Effector memory CD8-positive, alpha-beta T cell (primary cell): ENCODE data around the gene KCNQ1OT1.

Experiments
- ATAC-seq: fragments of 150-1000 bp; cut with Tn5 transposase; replicated peaks from 2 replicates; pipeline ENCODE4 v1.10.0; 2021; ENCODE audit warnings: mild to moderate bottlenecking, moderate library complexity
- DNase-seq, 3 experiments: peaks; one replicate each; pipeline ENCODE4 v3.0.0; 2021
- H3K27ac Mint-ChIP-seq, 2 donors: one replicate each; pipeline ENCODE4 v1.8.0; 2022; ENCODE audit warnings: mild to moderate bottlenecking in 2 of 2, mixed read lengths in 2 of 2, moderate library complexity in 2 of 2
- H3K27me3 Mint-ChIP-seq, 2 donors: one replicate each; pipeline ENCODE4 v1.8.0; 2022; ENCODE audit warnings: mixed read lengths in 2 of 2
- H3K36me3 Mint-ChIP-seq: one replicate; pipeline ENCODE4 v1.8.0; 2022; ENCODE audit warnings: mild to moderate bottlenecking, moderate library complexity, mixed read lengths; ENCODE audit not compliant: insufficient read depth
- H3K4me1 Mint-ChIP-seq, 2 donors: one replicate each; pipeline ENCODE4 v1.8.0; 2022; ENCODE audit warnings: low read depth in 2 of 2, mixed read lengths in 2 of 2
- H3K4me3 Mint-ChIP-seq, 2 donors: one replicate each; pipeline ENCODE4 v1.8.0; 2022; ENCODE audit warnings: mild to moderate bottlenecking in 2 of 2, mixed read lengths in 2 of 2, moderate library complexity in 2 of 2
- H3K9me3 Mint-ChIP-seq, 2 donors: one replicate each; pipeline ENCODE4 v1.8.0; 2022; ENCODE audit warnings: mixed read lengths in 2 of 2
- total RNA-seq, 9 experiments: gene quantifications; one replicate each; lab custom pipeline; 2026; lab: John Stamatoyannopoulos, UW

The KCNQ1OT1 gene
- total RNA-seq = 15.5 to 98.2 (median 23.0) reads per million in 9 experiments

DNA sequence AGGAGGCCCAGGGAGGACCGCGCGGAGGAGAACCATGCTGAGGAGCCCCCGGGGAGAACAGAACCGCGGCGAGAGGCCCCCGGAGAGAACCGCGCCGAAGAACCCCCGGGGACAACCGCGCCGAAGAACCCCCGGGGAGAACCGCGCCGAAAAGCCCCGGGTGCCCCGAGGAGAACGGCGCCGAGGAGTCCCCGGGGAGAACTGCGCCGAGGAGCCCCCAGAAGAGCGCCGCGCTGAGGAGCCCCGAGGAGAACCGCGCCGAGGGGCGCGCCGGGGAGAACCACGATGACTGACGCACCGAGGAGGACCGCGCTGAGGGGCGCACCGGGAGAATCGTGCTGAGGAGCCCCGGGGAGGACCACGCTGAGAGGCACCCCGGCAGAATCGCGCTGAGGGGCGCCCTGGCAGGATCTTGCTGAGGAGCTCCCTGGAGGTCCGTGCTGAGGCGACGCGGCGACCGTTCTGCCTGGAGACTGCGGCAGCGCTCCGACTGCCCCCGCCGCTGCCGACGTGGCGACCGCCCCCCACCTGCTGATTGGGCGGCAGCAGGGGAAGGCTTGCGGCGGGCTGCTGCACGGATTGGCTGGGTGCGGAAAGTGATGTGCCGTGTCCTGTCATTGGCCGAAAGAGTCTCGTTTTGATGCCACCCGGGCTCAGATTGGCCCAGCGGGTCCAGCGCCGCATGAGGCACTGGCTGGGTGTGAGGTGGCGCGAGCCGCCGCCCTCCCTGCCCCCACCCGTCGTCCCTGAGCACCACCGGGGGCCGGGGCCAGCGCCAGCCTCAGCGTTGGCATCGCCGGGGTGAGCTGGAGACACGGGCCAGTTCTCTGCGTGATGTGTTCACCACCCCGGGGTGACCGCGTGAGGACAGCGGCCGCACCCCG, at the start of gene KCNQ1OT1:
KCNQ1OT1 (minus strand) TSS at position 464 of the 884 bp plus-strand sequence.
- peak; percentile 93 for ATAC-seq
- H3K4me1 Mint-ChIP-seq = peaks cover 12 to 14% of the 10 kb centered on the region in 2 donors

DNA sequence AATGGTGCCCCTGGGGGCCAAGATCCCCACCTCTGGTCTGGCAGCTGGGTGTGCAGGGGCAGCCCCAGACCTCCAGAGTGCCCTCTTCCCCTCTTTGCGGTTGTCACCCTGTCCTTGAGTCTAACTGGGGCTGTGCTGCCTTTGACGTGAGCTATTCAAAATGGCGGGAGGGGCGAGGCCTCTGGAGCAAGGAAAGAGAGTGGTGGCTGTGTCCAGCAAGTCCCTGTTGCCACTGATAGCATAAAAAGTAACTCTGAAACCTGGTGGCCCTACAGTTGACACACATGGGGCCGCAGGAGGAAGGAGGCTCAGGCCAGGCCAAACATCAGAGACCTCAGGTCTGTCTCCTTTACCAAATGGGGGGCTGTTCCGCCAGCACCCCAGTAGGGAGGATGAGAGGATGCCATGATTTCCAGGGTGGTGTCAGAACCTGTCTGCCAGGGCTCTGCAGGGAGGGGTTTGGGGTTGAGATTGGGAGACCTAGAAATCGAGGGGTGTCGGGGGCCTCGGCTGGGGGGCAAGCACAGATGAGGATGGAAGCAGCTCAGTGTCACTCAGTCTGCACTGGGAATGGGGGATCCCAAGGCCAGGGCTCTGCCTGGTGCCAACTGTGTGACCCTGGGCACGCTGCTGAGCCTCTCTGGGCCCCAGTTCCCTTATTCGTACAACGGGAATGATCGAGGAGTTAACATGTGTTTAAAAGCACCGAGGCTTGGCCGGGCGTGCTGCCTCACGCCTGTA, 49.2 kb upstream of the KCNQ1OT1 start:
- no peaks in the 10 kb centered on the region for H3K4me1 Mint-ChIP-seq
- no peak for DNase-seq
- H3K27ac Mint-ChIP-seq = no peak overlapping the region

More for the DNA sequence above, at the start of gene KCNQ1OT1:
- Mint-ChIP-seq H3K36me3 (peaks cover 23% of the 10 kb centered on the region), H3K27me3 (no peaks in the 10 kb centered on the region), H3K9me3 (no peaks in the 10 kb centered on the region), H3K4me3 (peak within 1 kb of the TSS; percentile 83 to 84), H3K27ac (peak within 1 kb of the TSS; percentile 55 to 82)
- DNase-seq = peak; percentile 79 to 88 (median 82)

DNA sequence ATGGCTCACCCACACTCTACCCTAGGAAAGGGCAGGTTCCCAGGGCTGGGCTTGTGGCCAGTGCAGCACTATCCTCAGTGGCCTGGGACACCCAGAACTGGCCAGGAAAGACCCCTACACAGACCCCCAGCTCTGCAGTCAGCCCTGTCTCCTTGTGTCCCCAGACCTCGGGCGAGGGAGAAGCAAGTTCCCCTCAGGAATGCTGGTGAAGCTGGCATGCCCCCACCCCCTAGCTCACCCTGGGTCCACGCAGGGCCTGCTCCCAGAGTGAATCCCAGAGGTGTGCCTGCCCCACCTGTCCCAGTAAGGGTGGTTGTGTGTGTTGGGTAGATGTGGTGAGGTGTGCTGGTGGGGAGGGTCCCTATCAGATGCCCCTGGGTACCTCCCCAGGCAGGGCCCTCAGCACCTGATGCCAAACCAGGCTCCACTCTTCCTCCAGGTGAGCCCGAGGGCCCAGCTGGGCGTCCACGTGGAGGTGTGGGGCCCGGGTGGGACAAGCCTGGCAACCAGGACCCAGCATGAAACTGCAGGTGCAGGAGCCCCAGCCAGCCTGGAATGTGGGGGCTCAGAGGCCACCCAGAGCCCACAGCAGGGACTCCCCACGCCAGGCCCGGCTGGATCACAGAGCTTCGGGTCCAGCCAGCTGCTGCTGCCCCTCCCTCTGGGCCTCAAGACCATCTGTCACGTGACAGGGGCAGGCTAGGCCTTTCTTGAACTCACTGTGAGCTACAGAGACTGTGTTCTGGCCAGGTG, 48.4 kb upstream of the KCNQ1OT1 start:
- H3K27me3 Mint-ChIP-seq = peaks cover 10 to 34% of the 10 kb centered on the region in 2 donors
- H3K9me3 Mint-ChIP-seq = no peaks in the 10 kb centered on the region
- H3K27ac Mint-ChIP-seq = no peak overlapping the region

More for the DNA sequence above, 49.2 kb upstream of the KCNQ1OT1 start:
- no peak for ATAC-seq
- H3K27me3 Mint-ChIP-seq = peaks cover 10 to 37% of the 10 kb centered on the region in 2 donors
- no peak overlapping the region for H3K4me3 Mint-ChIP-seq
- peaks cover 3% of the 10 kb centered on the region for H3K36me3 Mint-ChIP-seq
- peaks cover 0 to 2% of the 10 kb centered on the region in 2 donors for H3K9me3 Mint-ChIP-seq

DNA sequence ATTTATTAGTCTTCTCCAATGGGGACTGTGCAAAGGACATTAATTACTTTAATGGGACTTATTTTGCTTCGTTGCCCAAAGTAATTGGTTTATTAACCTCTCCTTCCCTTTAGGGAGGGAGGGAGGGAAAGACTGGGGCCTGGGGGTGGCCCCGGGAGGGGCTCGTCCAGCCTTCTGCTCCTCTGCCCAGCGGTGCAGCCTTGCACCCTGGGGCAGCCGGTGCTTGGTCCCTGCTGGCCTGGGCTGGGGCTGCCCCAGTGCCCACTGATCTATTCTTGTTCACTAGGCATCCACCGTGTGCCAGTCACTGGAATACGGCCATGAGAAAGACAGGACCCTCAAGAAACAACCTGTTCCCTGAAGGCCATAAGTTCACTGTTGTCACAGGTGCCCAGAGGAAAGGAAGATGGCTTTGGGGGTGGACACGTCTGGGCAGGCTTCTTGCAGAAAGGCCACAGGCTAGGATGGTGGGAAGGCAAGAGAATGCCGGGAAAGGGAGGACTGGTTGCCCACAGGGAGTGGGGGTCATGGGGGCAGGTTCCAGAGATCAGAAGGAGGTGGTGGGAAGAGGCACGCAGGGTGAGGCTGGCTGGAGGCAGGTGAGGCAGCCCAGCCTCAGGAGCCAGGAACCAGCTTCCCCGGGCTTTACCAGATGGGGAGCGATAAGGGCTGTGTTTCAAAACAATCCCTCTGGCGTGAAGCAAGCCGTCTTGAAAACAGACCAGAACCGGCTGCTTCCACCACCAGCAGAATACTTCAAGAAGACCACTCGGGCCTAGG, 47.6 kb upstream of the KCNQ1OT1 start:
- Mint-ChIP-seq H3K36me3 (peaks cover 3% of the 10 kb centered on the region), H3K4me1 (no peaks in the 10 kb centered on the region), H3K27ac (no peak overlapping the region), H3K4me3 (no peak overlapping the region), H3K27me3 (peaks cover 10 to 34% of the 10 kb centered on the region in 2 donors), H3K9me3 (no peaks in the 10 kb centered on the region)
- ATAC-seq (no peak), DNase-seq (no peak)

More for the DNA sequence above, 48.4 kb upstream of the KCNQ1OT1 start:
- no peak for DNase-seq
- Mint-ChIP-seq H3K4me1 (no peaks in the 10 kb centered on the region), H3K4me3 (no peak overlapping the region), H3K36me3 (peaks cover 3% of the 10 kb centered on the region)
- ATAC-seq = no peak

DNA sequence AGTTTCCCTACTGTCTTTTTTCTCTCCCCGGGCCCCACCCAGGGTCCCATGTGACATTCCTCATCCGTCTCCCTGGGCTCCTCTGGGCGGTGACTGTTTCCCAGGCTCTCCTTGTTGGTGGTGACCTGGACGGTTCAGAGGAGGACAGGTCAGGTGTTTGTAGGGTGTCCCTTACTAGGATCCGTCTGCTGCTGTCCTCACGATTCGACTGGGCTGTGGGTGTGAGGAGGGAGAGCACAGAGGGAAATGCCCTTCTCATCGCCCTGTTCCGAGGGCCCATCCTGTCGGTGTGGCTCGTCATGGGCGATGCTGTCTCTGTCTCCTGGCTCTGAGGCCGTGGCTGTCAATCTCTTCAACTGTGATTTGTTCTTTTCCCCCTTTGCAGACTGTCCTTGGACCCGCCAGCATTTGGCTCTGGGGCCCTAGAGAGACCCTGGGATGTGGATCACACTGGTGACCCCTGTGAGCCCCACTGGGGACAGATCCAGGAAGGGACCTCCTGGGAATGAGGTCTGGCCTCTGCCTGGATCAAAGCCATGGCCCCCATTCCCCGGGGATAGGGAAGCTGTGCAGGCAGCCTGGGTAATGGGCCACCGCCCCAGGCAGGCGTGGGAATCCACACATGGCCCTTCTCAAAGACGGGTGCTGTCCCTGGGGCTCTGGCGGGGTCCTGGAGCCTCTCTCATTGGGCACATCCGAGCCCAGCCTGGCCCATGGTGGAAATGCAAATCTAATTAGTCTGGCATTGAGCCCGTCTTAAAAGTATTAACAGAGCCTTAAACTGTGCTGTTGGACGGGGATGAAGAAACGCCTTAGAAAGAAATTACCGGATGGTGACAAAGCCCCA, 46.8 kb upstream of the KCNQ1OT1 start:
- no peak for ATAC-seq
- H3K27ac Mint-ChIP-seq = no peak overlapping the region
- H3K4me1 Mint-ChIP-seq = no peaks in the 10 kb centered on the region
- H3K36me3 Mint-ChIP-seq = peaks cover 3% of the 10 kb centered on the region
- H3K27me3 Mint-ChIP-seq = peaks cover 10 to 30% of the 10 kb centered on the region in 2 donors
- no peak for DNase-seq
- H3K4me3 Mint-ChIP-seq = no peak overlapping the region
- H3K9me3 Mint-ChIP-seq = no peaks in the 10 kb centered on the region

DNA sequence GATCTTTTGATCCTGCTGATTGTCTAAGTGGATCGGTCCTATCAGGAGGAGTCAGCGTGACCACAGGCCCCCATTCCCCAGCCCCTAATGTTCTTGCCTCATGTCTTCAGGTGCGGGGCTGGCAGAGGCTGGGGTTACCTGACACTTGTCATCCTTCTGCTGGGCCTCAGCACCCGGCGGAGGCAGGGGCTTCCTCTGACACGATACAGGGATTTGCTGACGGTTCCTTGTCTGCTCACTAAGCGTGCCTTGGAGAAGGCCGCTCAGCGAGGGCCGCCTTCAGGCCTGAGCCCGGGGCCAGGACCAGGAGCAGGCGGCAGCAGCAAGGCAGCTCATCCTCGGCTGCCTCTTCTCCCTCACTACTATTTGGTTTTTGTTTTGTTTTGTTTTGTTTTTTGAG, 45.7 kb upstream of the KCNQ1OT1 start:
- no peak overlapping the region for H3K27ac Mint-ChIP-seq
- peaks cover 3% of the 10 kb centered on the region for H3K36me3 Mint-ChIP-seq
- no peak for ATAC-seq
- H3K27me3 Mint-ChIP-seq = peaks cover 10 to 19% of the 10 kb centered on the region in 2 donors
- H3K9me3 Mint-ChIP-seq = no peaks in the 10 kb centered on the region
- peaks cover 0 to 3% of the 10 kb centered on the region in 2 donors for H3K4me1 Mint-ChIP-seq
- H3K4me3 Mint-ChIP-seq = no peak overlapping the region
- DNase-seq = no peak

DNA sequence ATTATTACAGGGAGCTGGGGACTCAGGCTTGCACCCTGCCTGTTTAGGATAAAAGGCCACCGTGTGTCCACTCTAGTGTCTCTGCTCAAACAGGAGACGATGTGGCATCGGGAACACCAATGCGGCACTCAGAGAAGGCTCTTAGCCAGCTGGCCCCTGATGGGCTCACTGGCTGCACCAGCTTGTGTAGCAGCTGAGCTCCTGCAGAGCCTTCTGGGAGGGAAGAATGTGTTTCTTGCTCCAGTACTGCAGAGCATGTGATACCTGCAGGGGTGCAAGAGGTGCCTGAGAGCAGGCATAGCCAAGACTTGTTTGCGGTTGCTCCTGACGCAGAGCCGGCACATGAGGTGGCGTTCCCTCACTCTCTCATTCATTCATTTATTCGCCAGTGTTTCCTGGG, 44.4 kb upstream of the KCNQ1OT1 start:
- no peak overlapping the region for H3K27ac Mint-ChIP-seq
- H3K27me3 Mint-ChIP-seq = peaks cover 9 to 15% of the 10 kb centered on the region in 2 donors
- DNase-seq (no peak), ATAC-seq (no peak)
- no peaks in the 10 kb centered on the region for H3K9me3 Mint-ChIP-seq
- peaks cover 0 to 3% of the 10 kb centered on the region in 2 donors for H3K4me1 Mint-ChIP-seq
- no peak overlapping the region for H3K4me3 Mint-ChIP-seq
- H3K36me3 Mint-ChIP-seq = peaks cover 3% of the 10 kb centered on the region

DNA sequence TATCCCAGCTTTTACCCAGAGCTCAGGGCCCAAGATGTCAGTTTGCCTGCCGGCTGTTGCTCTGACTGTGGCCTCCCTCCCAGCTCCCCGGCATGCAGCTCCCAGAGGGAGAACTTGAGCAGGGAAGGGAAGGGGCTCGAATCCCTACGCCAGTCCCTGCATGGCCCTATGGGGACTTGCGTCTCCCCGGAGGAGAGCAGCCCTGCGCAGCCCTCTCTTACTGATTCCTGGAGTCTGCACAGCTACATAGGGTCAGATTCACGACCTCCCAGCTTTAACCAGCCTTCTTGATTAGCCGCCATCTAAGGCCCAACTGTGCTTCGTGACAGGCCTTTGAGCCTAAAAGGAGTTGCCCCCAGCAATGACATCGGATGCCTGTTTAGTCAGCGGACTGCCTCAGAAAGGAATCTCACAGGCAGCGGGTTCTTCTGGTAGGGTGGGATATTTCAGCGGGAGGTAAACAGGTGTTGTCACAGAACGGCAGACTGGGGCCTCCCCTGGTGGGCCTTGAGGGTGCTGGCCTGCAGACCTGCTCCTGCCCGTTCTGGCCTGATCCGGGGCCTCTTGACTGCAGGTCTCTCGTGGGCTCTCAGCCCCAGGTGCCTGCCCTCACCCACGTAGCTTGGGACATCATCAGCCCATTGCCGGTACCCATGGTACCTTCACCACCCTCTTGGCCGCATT, 43.8 kb upstream of the KCNQ1OT1 start:
- Mint-ChIP-seq H3K9me3 (no peaks in the 10 kb centered on the region), H3K4me3 (no peak overlapping the region), H3K27me3 (peaks cover 5 to 9% of the 10 kb centered on the region in 2 donors), H3K4me1 (peaks cover 0 to 3% of the 10 kb centered on the region in 2 donors), H3K27ac (no peak overlapping the region), H3K36me3 (peaks cover 3% of the 10 kb centered on the region)
- ATAC-seq (no peak), DNase-seq (no peak)

DNA sequence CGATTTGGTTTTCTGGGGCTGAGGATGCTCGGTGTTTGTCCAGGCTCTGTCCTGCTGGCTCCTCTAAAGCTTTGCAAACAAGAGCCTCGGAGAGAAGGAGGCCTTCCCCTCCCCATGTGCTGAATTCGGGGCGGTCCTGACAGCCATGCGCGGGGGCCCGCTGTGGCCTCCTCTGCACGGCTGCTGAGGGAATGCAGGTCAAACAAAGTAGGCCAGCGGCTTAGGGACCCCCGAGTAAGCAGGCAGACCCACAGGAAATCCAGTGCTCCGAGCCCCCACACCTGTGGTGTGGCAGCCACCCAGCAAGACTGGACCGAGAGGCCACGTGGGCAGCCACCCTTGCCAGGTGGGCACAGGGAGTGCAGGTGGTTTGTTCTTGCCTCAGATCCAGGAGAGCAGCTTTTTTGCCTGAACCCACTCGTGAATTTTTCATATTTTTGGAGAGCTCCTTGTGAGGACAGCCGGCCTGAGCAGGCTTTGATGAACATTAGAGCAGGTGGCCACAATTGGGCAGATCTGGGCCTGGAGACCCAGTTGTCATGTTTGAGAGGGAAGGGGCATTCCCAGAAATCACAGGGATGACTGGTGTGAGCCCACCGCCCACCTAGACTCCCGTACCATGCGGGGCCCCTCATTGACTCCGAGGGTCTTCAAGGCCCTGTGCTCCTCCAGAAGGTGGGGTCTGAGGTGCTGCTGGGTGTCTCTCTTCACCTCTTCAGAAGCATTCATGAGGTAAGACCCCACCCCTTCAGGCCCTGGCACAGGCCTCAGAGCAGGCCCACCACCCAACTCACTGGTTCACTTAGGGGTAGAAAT, 43.0 kb upstream of the KCNQ1OT1 start:
- Mint-ChIP-seq H3K9me3 (no peaks in the 10 kb centered on the region), H3K36me3 (peaks cover 3% of the 10 kb centered on the region), H3K4me3 (no peak overlapping the region), H3K4me1 (peaks cover 1 to 4% of the 10 kb centered on the region in 2 donors), H3K27ac (no peak overlapping the region), H3K27me3 (peaks cover 5 to 8% of the 10 kb centered on the region in 2 donors)
- DNase-seq (no peak), ATAC-seq (no peak)

DNA sequence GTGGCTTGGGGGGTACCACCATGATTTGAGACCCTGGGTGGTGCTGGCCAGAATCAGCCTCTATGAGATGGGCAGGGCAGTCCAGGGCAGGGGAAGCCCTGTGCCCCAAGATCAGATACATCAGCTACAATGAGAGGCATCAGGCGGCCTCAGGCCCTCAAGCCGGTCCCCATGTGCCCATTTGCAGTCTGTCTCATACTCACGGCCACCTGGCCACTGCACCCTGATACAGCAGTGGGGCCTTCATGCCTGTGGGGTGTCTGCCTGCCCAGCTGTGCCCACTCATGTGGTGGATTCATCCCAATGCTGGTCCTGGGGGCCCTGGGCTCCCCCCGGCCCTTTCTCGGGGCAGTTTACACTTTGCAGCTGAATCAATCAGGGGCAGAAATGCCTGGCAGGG, 42.4 kb upstream of the KCNQ1OT1 start:
- no peak overlapping the region for H3K27ac Mint-ChIP-seq
- no peak for DNase-seq
- H3K9me3 Mint-ChIP-seq = no peaks in the 10 kb centered on the region
- H3K4me3 Mint-ChIP-seq = no peak overlapping the region
- H3K36me3 Mint-ChIP-seq = peaks cover 3% of the 10 kb centered on the region
- H3K27me3 Mint-ChIP-seq = peaks cover 0 to 2% of the 10 kb centered on the region in 2 donors
- peaks cover 1 to 6% of the 10 kb centered on the region in 2 donors for H3K4me1 Mint-ChIP-seq
- no peak for ATAC-seq
